C4-2B (cell line): ENCODE measurements around the gene SHISA4.

ENCODE experiments used
- H3K27ac ChIP-seq: fragments of 450-650 bp; 2 replicates; pipeline ENCODE4 v1.5.1; 2017
- ZFX ChIP-seq: fragments of 450-650 bp; IDR thresholded peaks from 2 replicates; pipeline ENCODE4 v1.6.1; 2017
- TF ChIP-seq, protein P1 (sequence below): fragments of 450-650 bp; conservative IDR thresholded peaks from 2 replicates; pipeline ENCODE4 v1.5.1; 2017; ENCODE audit warnings: mild to moderate bottlenecking

Gene SHISA4

DNA sequence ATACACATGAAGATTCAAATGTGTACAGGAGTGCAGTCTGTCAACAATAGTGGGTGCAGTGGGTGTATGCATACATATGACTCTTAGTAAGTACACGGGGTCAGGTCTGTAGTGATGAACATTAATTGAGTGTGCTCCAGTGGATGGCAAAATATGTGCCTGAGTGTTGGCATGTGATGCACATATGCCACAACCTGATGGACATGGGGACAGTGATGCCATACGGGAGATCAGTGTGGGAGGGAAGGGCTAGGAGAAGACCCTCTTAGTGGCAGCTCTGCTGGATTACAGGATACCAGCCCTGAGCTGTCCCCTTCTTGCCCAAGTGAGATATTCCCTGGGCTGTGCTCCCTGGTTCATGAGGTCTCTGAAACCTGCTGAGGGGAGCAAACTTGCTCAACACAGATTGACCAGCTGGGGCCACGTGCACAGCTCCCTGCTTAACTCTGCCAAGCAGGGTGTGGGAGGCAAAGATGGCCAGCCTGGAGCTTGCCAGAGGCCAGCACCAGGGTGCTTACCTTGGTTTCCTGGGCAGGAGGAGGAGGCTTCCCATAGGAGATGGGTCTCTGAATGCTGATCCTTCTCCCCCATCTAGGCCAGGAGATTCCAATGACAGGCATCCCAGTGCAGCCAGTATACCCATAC is 2.2 kb downstream of the SHISA4 start:
- H3K27ac ChIP-seq: no peak overlapping the region
- TF ChIP-seq ZFX: no peak
- TF ChIP-seq, protein P1, sequence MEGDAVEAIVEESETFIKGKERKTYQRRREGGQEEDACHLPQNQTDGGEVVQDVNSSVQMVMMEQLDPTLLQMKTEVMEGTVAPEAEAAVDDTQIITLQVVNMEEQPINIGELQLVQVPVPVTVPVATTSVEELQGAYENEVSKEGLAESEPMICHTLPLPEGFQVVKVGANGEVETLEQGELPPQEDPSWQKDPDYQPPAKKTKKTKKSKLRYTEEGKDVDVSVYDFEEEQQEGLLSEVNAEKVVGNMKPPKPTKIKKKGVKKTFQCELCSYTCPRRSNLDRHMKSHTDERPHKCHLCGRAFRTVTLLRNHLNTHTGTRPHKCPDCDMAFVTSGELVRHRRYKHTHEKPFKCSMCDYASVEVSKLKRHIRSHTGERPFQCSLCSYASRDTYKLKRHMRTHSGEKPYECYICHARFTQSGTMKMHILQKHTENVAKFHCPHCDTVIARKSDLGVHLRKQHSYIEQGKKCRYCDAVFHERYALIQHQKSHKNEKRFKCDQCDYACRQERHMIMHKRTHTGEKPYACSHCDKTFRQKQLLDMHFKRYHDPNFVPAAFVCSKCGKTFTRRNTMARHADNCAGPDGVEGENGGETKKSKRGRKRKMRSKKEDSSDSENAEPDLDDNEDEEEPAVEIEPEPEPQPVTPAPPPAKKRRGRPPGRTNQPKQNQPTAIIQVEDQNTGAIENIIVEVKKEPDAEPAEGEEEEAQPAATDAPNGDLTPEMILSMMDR: no peak

- no peak for TF ChIP-seq ZFX
- TF ChIP-seq, protein P1: no peak
- H3K27ac ChIP-seq: no peak overlapping the region
Measured at GRCh38 chr1:201891451-201892045, 2.9 kb downstream of the SHISA4 start.

GRCh38 chr1:201892211-201892610 is 3.5 kb downstream of the SHISA4 start:
- no peak overlapping the region for H3K27ac ChIP-seq
- TF ChIP-seq ZFX: no peak

DNA sequence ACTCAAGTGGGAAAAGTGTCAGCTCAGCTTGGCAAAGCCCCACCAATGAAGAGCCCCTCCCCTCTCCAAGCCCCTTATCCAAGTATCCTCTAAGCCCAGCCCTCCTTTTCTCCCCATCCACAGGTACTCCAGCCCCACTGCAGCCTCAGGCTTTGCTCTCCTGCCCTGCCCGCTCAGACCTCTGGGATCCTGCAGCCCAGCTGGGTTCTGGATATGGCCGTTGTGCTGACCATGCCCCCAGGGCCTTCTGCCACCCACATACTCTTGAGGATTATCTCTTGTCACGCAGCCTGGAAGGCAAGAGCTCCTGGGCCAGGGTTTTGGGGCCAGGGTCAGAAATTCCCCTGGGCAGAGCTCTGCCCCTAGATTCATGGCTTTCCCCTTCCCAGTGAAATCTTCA is 4.7 kb downstream of the SHISA4 start:
- no peak for TF ChIP-seq ZFX
- TF ChIP-seq, protein P1: no peak
- no peak overlapping the region for H3K27ac ChIP-seq

DNA sequence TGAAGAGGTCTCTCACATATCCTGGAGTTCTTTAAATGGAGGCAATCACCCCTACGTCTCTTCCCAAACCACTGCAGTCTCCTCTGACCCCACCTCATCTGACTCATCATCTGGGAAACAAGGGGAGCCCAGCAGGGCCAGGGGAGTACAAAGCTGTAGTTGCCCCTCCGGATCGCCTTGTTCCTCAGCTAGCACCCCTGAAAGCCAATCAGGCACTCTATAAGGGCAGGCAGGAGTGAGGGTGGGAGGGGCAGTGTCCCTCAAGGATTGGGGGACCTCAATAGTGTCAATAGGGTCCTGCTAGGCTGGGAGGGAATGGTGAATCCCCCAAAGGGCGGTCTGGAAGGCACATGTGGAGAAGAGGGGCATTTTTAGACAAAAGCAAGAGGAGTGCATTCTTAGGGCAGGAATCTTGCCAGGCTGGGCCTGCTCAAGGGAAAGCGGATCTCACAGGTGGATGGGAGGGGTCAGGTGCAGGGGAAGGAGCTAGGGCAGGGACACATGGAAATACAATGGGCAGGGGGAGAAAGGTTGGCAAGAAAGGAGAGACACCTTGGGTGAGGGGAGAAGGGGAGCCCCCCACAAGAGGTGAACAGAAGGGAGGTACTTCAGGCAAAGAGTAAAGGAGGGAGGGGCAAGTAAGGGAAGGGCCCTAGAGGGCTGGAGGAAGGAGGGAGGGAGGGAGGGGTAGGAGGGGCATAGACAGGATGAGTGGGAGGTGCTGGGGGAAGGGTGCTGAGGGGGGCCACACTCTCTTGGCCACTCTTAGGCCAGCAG is 5.8 kb downstream of the SHISA4 start:
- no peak for TF ChIP-seq ZFX
- TF ChIP-seq, protein P1: no peak
- H3K27ac ChIP-seq: no peak overlapping the region

GRCh38 chr1:201895120-201895665 is 6.5 kb downstream of the SHISA4 start:
- TF ChIP-seq ZFX: no peak
- TF ChIP-seq, protein P1: no peak
- no peak overlapping the region for H3K27ac ChIP-seq

DNA sequence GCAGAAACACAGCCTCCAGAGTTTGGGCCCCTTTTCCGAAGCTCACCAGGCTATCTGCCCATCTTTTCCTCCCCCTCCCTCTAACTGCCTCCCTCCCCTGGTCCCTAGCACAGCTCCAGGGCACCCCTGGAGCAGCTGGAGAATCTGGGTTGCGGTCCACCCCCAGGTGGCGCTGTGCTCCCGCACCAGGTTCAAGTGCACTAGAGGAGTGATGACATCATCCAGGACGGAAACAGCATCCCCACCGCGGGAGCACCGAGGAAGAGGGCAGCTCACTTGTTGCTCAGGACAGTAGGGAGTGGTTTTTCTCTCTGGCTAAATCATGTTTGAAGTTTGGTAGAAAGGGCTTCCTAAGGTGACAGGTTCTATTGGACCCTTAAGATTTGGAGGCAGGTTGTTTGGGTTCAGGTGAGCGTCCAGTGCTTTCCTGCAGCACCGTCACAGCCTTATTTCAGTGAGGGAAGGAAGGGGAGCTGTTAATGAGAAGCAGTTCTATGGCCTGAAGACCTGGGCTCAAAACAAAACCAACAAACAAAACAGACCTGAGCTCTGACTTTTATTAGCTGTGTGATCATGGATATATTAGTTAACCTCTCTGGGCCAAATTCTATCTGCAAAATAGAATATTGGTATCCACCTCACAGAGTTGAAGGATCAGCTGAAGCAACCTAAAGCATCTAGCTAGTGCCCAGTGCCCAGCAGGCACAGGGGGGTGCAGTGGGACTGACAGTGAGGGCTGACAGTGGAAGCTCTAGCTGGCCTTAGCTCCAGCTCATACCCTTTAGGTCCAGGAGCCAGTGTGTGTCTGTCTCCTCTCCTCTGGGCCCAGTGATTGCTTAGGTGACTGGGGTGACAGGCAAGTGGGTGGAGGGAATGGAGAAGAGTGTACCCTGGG is 7.5 kb downstream of the SHISA4 start:
- TF ChIP-seq, protein P1: peak; percentile 98
- no peak for TF ChIP-seq ZFX

More for the DNA sequence above, 7.5 kb downstream of the SHISA4 start:
- H3K27ac ChIP-seq: no peak overlapping the region
